ENCODE results near the gene LYPD1. TPM values are rescaled to one million over a fixed set of nuclear protein-coding genes. Genes with fewer than 3 reads are reported as not detected.

Gene LYPD1
- total RNA-seq, 1 donor from 2014 or later: 6.0 TPM

- H3K4me2 ChIP-seq: no peak overlapping the region
- H3K4me3 ChIP-seq: no peak overlapping the region
- no peaks in the 10 kb centered on the region for H3K9me3 ChIP-seq (ENCODE audit: low read depth)
- H3K27me3 Mint-ChIP-seq (ENCODE audit: insufficient read depth, low read depth): peaks cover 2% of the 10 kb centered on the region
- no peak for DNase-seq (ENCODE audit: low spot score)
- H3K4me1 Mint-ChIP-seq: peaks cover 50% of the 10 kb centered on the region
- no peaks in the 10 kb centered on the region for H3K9me3 Mint-ChIP-seq
- TF ChIP-seq CTCF (IDR thresholded peaks at IDR 0.05) (no peak), EZH2phosphoT487 (IDR thresholded peaks at IDR 0.05) (no peak), EZH2 (IDR thresholded peaks at IDR 0.05) (no peak)
- H3K27me3 ChIP-seq: no peaks in the 10 kb centered on the region
- H3K36me3 ChIP-seq: no peaks in the 10 kb centered on the region
- peaks cover 14% of the 10 kb centered on the region for H3K36me3 Mint-ChIP-seq
- H3K9ac ChIP-seq: no peak overlapping the region
- H3K4me1 ChIP-seq: peaks cover 13% of the 10 kb centered on the region
- no peak overlapping the region for H3K27ac ChIP-seq
- no peaks in the 10 kb centered on the region for H4K20me1 ChIP-seq (ENCODE audit: low read depth)
- no peak overlapping the region for H2AFZ ChIP-seq (replicated peaks)
- no peaks in the 10 kb centered on the region for H3K79me2 ChIP-seq (ENCODE audit: low read depth)
- no peak overlapping the region for H3K27ac Mint-ChIP-seq
- no peaks in the 10 kb centered on the region for H3F3A ChIP-seq (ENCODE audit: low read depth)
- H3K4me3 Mint-ChIP-seq: no peak overlapping the region
Measured at GRCh38 chr2:132645176-132645575, 24.8 kb downstream of the LYPD1 start.

- no peaks in the 10 kb centered on the region for H3K79me2 ChIP-seq (ENCODE audit: low read depth)
- no peaks in the 10 kb centered on the region for H3K36me3 ChIP-seq
- H3K4me2 ChIP-seq: no peak overlapping the region
- peaks cover 24% of the 10 kb centered on the region for H3K4me1 ChIP-seq
- H3K27ac Mint-ChIP-seq: no peak overlapping the region
- H3K4me3 Mint-ChIP-seq: no peak overlapping the region
- no peaks in the 10 kb centered on the region for H3K9me3 Mint-ChIP-seq
- peaks cover 59% of the 10 kb centered on the region for H3K4me1 Mint-ChIP-seq
- TF ChIP-seq EZH2phosphoT487 (IDR thresholded peaks at IDR 0.05) (no peak), EZH2 (IDR thresholded peaks at IDR 0.05) (no peak), CTCF (IDR thresholded peaks at IDR 0.05) (no peak)
- H3K9ac ChIP-seq: no peak overlapping the region
- DNase-seq (ENCODE audit: low spot score): no peak
- no peak overlapping the region for H3K27ac ChIP-seq
- peaks cover 14% of the 10 kb centered on the region for H3K36me3 Mint-ChIP-seq
- H3F3A ChIP-seq (ENCODE audit: low read depth): no peaks in the 10 kb centered on the region
- H2AFZ ChIP-seq (replicated peaks): no peak overlapping the region
- no peaks in the 10 kb centered on the region for H3K27me3 ChIP-seq
- no peak overlapping the region for H3K4me3 ChIP-seq
- no peaks in the 10 kb centered on the region for H4K20me1 ChIP-seq (ENCODE audit: low read depth)
- H3K27me3 Mint-ChIP-seq (ENCODE audit: insufficient read depth, low read depth): peaks cover 2% of the 10 kb centered on the region
- no peaks in the 10 kb centered on the region for H3K9me3 ChIP-seq (ENCODE audit: low read depth)
Measured at GRCh38 chr2:132642415-132642814, 27.6 kb downstream of the LYPD1 start.

DNA sequence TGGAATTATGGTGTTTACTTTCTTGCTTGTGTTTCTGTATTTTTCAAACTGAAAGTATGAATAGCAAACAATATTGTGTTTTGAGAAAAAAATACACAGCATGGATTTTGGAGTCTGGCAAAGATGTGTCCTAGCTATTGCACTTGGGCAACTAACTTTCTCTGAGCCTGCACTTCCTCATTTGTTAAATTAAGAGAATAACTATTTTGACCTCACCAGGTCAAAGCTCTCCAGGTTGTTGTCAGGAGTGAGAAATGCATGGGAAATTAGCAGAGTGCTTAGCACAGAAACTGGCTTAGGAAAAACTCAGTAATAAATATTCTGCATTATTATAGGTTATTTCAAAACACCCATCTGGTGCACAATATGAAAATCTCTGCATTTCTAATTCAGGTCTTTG is 28.2 kb downstream of the LYPD1 start:
- no peaks in the 10 kb centered on the region for H3K36me3 ChIP-seq
- no peaks in the 10 kb centered on the region for H3K9me3 Mint-ChIP-seq
- H3K9me3 ChIP-seq (ENCODE audit: low read depth): no peaks in the 10 kb centered on the region
- H3K9ac ChIP-seq: no peak overlapping the region
- no peak for TF ChIP-seq EZH2phosphoT487 (IDR thresholded peaks at IDR 0.05)
- no peak for TF ChIP-seq CTCF (IDR thresholded peaks at IDR 0.05)
- TF ChIP-seq EZH2 (IDR thresholded peaks at IDR 0.05): no peak
- no peak overlapping the region for H3K4me3 Mint-ChIP-seq
- H3K27me3 Mint-ChIP-seq (ENCODE audit: insufficient read depth, low read depth): peaks cover 2% of the 10 kb centered on the region
- H3K27ac ChIP-seq: no peak overlapping the region
- no peaks in the 10 kb centered on the region for H3K79me2 ChIP-seq (ENCODE audit: low read depth)
- peaks cover 56% of the 10 kb centered on the region for H3K4me1 Mint-ChIP-seq
- no peak overlapping the region for H2AFZ ChIP-seq (replicated peaks)
- H3K4me1 ChIP-seq: peaks cover 24% of the 10 kb centered on the region
- no peak for DNase-seq (ENCODE audit: low spot score)
- no peaks in the 10 kb centered on the region for H3K27me3 ChIP-seq
- no peaks in the 10 kb centered on the region for H3F3A ChIP-seq (ENCODE audit: low read depth)
- H3K4me3 ChIP-seq: no peak overlapping the region
- no peaks in the 10 kb centered on the region for H4K20me1 ChIP-seq (ENCODE audit: low read depth)
- H3K27ac Mint-ChIP-seq: no peak overlapping the region
- H3K36me3 Mint-ChIP-seq: peaks cover 14% of the 10 kb centered on the region
- H3K4me2 ChIP-seq: no peak overlapping the region

All from neural progenitor cell (in vitro differentiated cells).